GM11168 (cell line): ENCODE data around the gene USP19.

ENCODE experiments used
- in situ Hi-C: fragments of 300-500 bp; cut with MboI; formaldehyde crosslinking; loops from one replicate; pipeline ENCODE4 v1.12.0; 2022; ENCODE audit warnings: low sequenced_read_pairs; ENCODE audit not compliant: unreplicated experiment

The USP19 gene

DNA sequence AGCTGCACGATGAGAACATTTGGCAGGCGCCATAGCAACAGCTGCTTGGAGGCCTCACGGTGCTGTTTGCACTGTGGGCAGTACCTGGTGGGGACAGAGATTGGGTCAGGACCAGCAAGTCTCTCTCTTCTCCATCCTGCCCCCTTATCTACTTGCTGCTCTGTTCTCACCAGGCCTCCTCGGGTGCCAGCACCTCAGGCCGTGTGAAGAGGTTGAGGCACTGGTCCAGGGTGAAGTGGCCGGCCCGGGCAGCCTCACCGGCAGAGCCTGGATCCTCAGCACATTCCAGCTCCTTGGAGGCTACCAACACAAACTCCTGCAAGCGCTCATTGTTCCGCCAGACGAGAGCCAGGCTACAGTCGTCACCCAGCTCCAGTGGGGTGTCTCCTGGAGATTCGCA lies 9.8 kb downstream of the USP19 start:
- in situ Hi-C loops = no loop called here

- in situ Hi-C loops = no loop called here
These were observed 12.3 kb downstream of the USP19 start for GRCh38 chr3:49108346-49108745.

- in situ Hi-C loops = no loop called here
These were observed 16.0 kb downstream of the USP19 start, which contains the start of gene QARS1 for GRCh38 chr3:49104427-49105291. Gene QARS1, minus strand, starts transcription at chr3:49104757. Its CDS starts 24 bp downstream, at chr3:49104733.

DNA sequence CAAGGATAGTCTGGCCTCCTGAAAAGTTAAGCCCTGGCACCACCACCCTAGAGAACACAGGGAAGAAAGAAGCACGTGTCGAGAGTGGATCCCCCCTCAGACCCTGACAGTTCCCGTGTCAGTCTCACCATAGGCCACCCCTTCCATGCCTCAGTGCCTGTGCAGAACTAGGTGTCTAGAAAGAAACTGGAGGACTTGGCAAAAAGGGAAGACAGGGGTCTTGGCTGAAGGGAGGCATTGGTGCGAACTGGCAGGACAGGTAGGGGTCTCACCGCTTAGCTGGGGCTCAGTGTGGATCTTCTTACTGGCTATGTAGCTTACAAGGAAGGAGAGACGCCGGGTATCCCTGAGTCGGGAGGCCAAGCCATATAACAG lies 16.6 kb downstream of the USP19 start:
- in situ Hi-C loops = no loop called here

- in situ Hi-C loops = no loop called here
These were observed 20.5 kb downstream of the USP19 start for GRCh38 chr3:49100046-49100615.

- in situ Hi-C loops = no loop called here
These were observed 21.6 kb downstream of the USP19 start for GRCh38 chr3:49098910-49099630.

- in situ Hi-C loops = no loop called here
These were observed 22.2 kb downstream of the USP19 start for GRCh38 chr3:49098429-49098828.

GRCh38 chr3:49093853-49094767 lies 26.5 kb downstream of the USP19 start, which contains the start of gene QRICH1:
Gene QRICH1, minus strand, starts transcription at chr3:49094071. Its CDS starts 17,054 bp downstream, at chr3:49077017.
- in situ Hi-C loops = no loop called here

GRCh38 chr3:49092938-49093852 lies 27.4 kb downstream of the USP19 start:
- in situ Hi-C loops = no loop called here

GRCh38 chr3:49081429-49081828 lies 39.2 kb downstream of the USP19 start:
- in situ Hi-C loops = no loop called here

DNA sequence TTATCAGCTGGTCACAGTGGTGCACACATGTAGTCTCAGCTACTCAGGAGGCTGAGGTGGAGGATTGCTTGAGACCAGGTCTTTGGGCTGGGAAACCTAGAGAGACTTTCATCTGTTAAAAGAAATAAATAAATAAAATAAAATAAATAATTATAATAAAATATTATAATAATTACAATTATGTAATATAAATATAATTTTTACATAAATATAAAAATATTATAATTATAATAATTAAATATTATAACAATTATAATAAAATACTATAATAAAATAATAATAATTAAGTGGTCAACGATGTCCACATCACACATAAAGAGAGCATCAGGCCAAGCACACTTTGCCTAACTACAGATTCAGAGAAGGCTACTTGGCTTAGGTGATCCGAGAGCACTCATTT lies 41.4 kb downstream of the USP19 start:
- in situ Hi-C loops = no loop called here

- in situ Hi-C loops = no loop called here
These were observed 44.0 kb downstream of the USP19 start for GRCh38 chr3:49076646-49077045.

GRCh38 chr3:49076116-49076515 lies 44.5 kb downstream of the USP19 start:
- in situ Hi-C loops = no loop called here
